Breast epithelium (tissue), 3 donors: ENCODE results near the gene ZNF620.

ENCODE experiments used
- POLR2A ChIP-seq: fragments of 450-650 bp; IDR thresholded peaks from one replicate; pipeline ENCODE4 v1.6.1; 2016; ENCODE audit warnings: antibody characterized with exemption, mild to moderate bottlenecking, moderate library complexity
- POLR2AphosphoS5 ChIP-seq, 3 donors: sonication (generic); formaldehyde crosslinking; IDR thresholded peaks; one replicate each; pipeline ENCODE4 v1.6.1; 2017; ENCODE audit warnings: antibody characterized with exemption in 3 of 3
- TF ChIP-seq, protein P1 (sequence below), 3 donors: fragments of 450-650 bp; IDR thresholded peaks; one replicate each; pipeline ENCODE4 v1.5.1; 2016 to 2017; ENCODE audit warnings: antibody characterized with exemption in 3 of 3, mild to moderate bottlenecking in 3 of 3, moderate library complexity in 3 of 3

DNA sequence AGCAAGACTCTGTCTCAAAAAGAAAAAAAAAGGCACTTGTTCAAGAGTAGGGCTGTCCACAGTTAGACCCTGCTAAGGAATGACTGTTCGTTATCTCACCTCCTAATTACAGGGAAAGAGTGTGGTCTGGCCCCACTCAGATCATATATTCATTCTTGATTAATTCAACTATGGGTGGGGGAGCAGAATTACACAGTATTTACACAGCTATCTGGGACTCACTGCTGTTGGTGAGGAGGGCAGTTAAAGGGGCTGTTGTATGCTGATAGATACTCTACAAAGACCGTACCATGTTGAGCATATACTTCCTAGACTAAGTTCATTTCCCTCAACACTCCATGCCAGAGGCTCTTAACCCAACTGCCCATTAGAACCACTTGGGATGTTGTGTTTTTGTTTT, 3.8 kb upstream of the ZNF620 start:
- TF ChIP-seq POLR2AphosphoS5 (IDR thresholded peaks at IDR 0.05) = no peak
- TF ChIP-seq, protein P1, sequence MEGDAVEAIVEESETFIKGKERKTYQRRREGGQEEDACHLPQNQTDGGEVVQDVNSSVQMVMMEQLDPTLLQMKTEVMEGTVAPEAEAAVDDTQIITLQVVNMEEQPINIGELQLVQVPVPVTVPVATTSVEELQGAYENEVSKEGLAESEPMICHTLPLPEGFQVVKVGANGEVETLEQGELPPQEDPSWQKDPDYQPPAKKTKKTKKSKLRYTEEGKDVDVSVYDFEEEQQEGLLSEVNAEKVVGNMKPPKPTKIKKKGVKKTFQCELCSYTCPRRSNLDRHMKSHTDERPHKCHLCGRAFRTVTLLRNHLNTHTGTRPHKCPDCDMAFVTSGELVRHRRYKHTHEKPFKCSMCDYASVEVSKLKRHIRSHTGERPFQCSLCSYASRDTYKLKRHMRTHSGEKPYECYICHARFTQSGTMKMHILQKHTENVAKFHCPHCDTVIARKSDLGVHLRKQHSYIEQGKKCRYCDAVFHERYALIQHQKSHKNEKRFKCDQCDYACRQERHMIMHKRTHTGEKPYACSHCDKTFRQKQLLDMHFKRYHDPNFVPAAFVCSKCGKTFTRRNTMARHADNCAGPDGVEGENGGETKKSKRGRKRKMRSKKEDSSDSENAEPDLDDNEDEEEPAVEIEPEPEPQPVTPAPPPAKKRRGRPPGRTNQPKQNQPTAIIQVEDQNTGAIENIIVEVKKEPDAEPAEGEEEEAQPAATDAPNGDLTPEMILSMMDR (IDR thresholded peaks at IDR 0.05) = no peak
- TF ChIP-seq POLR2A = no peak
